IPS-20b (cell line): ENCODE results near the gene LHFPL3.

Experiments
- H3K27ac ChIP-seq: one replicate; pipeline ENCODE4 v1.5.1; 2013; ENCODE audit warnings: low read length
- H3K27me3 ChIP-seq: 2 replicates; pipeline ENCODE4 v1.6.1; 2013; ENCODE audit warnings: mild to moderate bottlenecking, low read length, inconsistent platforms; ENCODE audit not compliant: insufficient read depth
- H3K36me3 ChIP-seq: 2 replicates; pipeline ENCODE4 v1.6.1; 2013; ENCODE audit warnings: low read depth, mild to moderate bottlenecking, inconsistent platforms, low read length, moderate library complexity; ENCODE audit not compliant: insufficient read depth
- H3K4me1 ChIP-seq: 2 replicates; pipeline ENCODE4 v1.6.1; 2013; ENCODE audit warnings: mild to moderate bottlenecking, control low read depth, inconsistent platforms, low read length, moderate library complexity; ENCODE audit not compliant: insufficient read depth
- H3K4me3 ChIP-seq: 2 replicates; pipeline ENCODE4 v1.5.1; 2013; ENCODE audit warnings: mild to moderate bottlenecking, low read length, inconsistent platforms
- H3K9ac ChIP-seq: 2 replicates; pipeline ENCODE4 v1.6.1; 2013; ENCODE audit warnings: low read depth, mild to moderate bottlenecking, inconsistent platforms, low read length, moderate library complexity
- H3K9me3 ChIP-seq: 2 replicates; pipeline ENCODE4 v1.6.1; 2013; ENCODE audit warnings: mild to moderate bottlenecking, low read depth, low read length, inconsistent platforms; ENCODE audit not compliant: insufficient read depth

Gene LHFPL3

GRCh38 chr7:104894314-104894713 is 565.9 kb downstream of the LHFPL3 start:
- H3K9ac ChIP-seq, result no peak overlapping the region

GRCh38 chr7:104894726-104895521 is 566.5 kb downstream of the LHFPL3 start:
- Histone ChIP-seq H3K9ac (no peak overlapping the region), H3K4me1 (peaks cover 3% of the 10 kb centered on the region; the same call in 1 of the 2 replicates), H3K4me3 (no peak overlapping the region)

More at GRCh38 chr7:104894314-104894713, 565.9 kb downstream of the LHFPL3 start:
- Histone ChIP-seq H3K4me3 (no peak overlapping the region), H3K4me1 (peaks cover 3% of the 10 kb centered on the region; the same call in 1 of the 2 replicates), H3K27ac (no peak overlapping the region), H3K27me3 (no peaks in the 10 kb centered on the region), H3K9me3 (no peaks in the 10 kb centered on the region), H3K36me3 (no peaks in the 10 kb centered on the region)

GRCh38 chr7:104895522-104896236 is 567.3 kb downstream of the LHFPL3 start:
- no peak overlapping the region for H3K9ac ChIP-seq
- no peaks in the 10 kb centered on the region for H3K27me3 ChIP-seq
- H3K4me3 ChIP-seq, result no peak overlapping the region
- H3K36me3 ChIP-seq, result no peaks in the 10 kb centered on the region
- peaks cover 8% of the 10 kb centered on the region for H3K4me1 ChIP-seq
- H3K27ac ChIP-seq, result no peak overlapping the region
- H3K9me3 ChIP-seq, result no peaks in the 10 kb centered on the region

More at GRCh38 chr7:104894726-104895521, 566.5 kb downstream of the LHFPL3 start:
- H3K9me3 ChIP-seq, result no peaks in the 10 kb centered on the region
- H3K36me3 ChIP-seq, result no peaks in the 10 kb centered on the region
- no peak overlapping the region for H3K27ac ChIP-seq
- no peaks in the 10 kb centered on the region for H3K27me3 ChIP-seq

GRCh38 chr7:104898434-104898833 is 570.0 kb downstream of the LHFPL3 start:
- H3K9ac ChIP-seq, result no peak overlapping the region
- no peaks in the 10 kb centered on the region for H3K9me3 ChIP-seq
- no peak overlapping the region for H3K4me3 ChIP-seq
- peaks cover 7% of the 10 kb centered on the region; the same call in 1 of the 2 replicates for H3K4me1 ChIP-seq
- H3K27me3 ChIP-seq, result no peaks in the 10 kb centered on the region
- H3K27ac ChIP-seq, result no peak overlapping the region
- H3K36me3 ChIP-seq, result no peaks in the 10 kb centered on the region

- no peaks in the 10 kb centered on the region for H3K27me3 ChIP-seq
- H3K36me3 ChIP-seq, result no peaks in the 10 kb centered on the region
- H3K4me1 ChIP-seq, result peaks cover 7% of the 10 kb centered on the region; the same call in 1 of the 2 replicates
- no peak overlapping the region for H3K9ac ChIP-seq
- H3K4me3 ChIP-seq, result no peak overlapping the region
- H3K27ac ChIP-seq, result no peak overlapping the region
- no peaks in the 10 kb centered on the region for H3K9me3 ChIP-seq
These were observed 572.3 kb downstream of the LHFPL3 start for GRCh38 chr7:104900525-104901239.

- Histone ChIP-seq H3K4me3 (no peak overlapping the region), H3K9me3 (no peaks in the 10 kb centered on the region), H3K36me3 (no peaks in the 10 kb centered on the region), H3K27me3 (no peaks in the 10 kb centered on the region), H3K9ac (no peak overlapping the region), H3K27ac (no peak overlapping the region), H3K4me1 (peaks cover 7% of the 10 kb centered on the region; the same call in 1 of the 2 replicates)
These were observed 572.8 kb downstream of the LHFPL3 start for GRCh38 chr7:104901240-104901619.

GRCh38 chr7:104902183-104902582 is 573.8 kb downstream of the LHFPL3 start:
- H3K4me3 ChIP-seq, result no peak overlapping the region
- no peak overlapping the region for H3K27ac ChIP-seq
- no peaks in the 10 kb centered on the region for H3K9me3 ChIP-seq
- H3K4me1 ChIP-seq, result peaks cover 7% of the 10 kb centered on the region; the same call in 1 of the 2 replicates
- no peaks in the 10 kb centered on the region for H3K27me3 ChIP-seq
- H3K9ac ChIP-seq, result no peak overlapping the region
- H3K36me3 ChIP-seq, result no peaks in the 10 kb centered on the region

GRCh38 chr7:104903044-104903443 is 574.6 kb downstream of the LHFPL3 start:
- no peaks in the 10 kb centered on the region for H3K9me3 ChIP-seq
- H3K36me3 ChIP-seq, result no peaks in the 10 kb centered on the region
- H3K9ac ChIP-seq, result no peak overlapping the region
- H3K27ac ChIP-seq, result no peak overlapping the region
- no peak overlapping the region for H3K4me3 ChIP-seq
- peaks cover 7% of the 10 kb centered on the region; the same call in 1 of the 2 replicates for H3K4me1 ChIP-seq
- no peaks in the 10 kb centered on the region for H3K27me3 ChIP-seq

GRCh38 chr7:104903846-104904245 is 575.4 kb downstream of the LHFPL3 start:
- Histone ChIP-seq H3K9me3 (no peaks in the 10 kb centered on the region), H3K4me1 (peaks cover 7% of the 10 kb centered on the region; the same call in 1 of the 2 replicates), H3K9ac (no peak overlapping the region), H3K27ac (no peak overlapping the region), H3K36me3 (no peaks in the 10 kb centered on the region), H3K4me3 (no peak overlapping the region), H3K27me3 (no peaks in the 10 kb centered on the region)

GRCh38 chr7:104906032-104906431 is 577.6 kb downstream of the LHFPL3 start:
- Histone ChIP-seq H3K4me1 (no peaks in the 10 kb centered on the region), H3K36me3 (no peaks in the 10 kb centered on the region), H3K27me3 (no peaks in the 10 kb centered on the region), H3K9me3 (no peaks in the 10 kb centered on the region), H3K4me3 (no peak overlapping the region), H3K27ac (no peak overlapping the region), H3K9ac (no peak overlapping the region)

GRCh38 chr7:104906556-104906955 is 578.2 kb downstream of the LHFPL3 start:
- Histone ChIP-seq H3K36me3 (no peaks in the 10 kb centered on the region), H3K27me3 (no peaks in the 10 kb centered on the region), H3K4me1 (no peaks in the 10 kb centered on the region), H3K4me3 (no peak overlapping the region), H3K9ac (no peak overlapping the region), H3K27ac (no peak overlapping the region), H3K9me3 (no peaks in the 10 kb centered on the region)
